IMR-90 (cell line): ENCODE data around the gene HLX. TPM values are rescaled to one million over a fixed set of nuclear protein-coding genes. Genes with fewer than 3 reads are reported as not detected.

Source experiments
- ATAC-seq: fragments of 200-7000 bp; cut with Tn5 transposase; 2 replicates; pipeline ENCODE4 v1.9.1; 2020; ENCODE audit warnings: low read depth, mild to moderate bottlenecking, moderate library complexity
- BruUV-seq: library from RNA; stranded (reverse); fragments of 400-500 nt; replicated peaks from 2 replicates; lab custom pipeline; 2021; lab: Mats Ljungman, UMichigan
- CTCF ChIA-PET: fragments of 300-600 bp; formaldehyde crosslinking; extraction: SDS; loops from one replicate; lab custom pipeline; 2021; ENCODE audit warnings: antibody characterized with exemption; lab: Yijun Ruan, JAX
- POLR2A ChIA-PET: fragments of 300-600 bp; sonication (Branson Sonifier 250); formaldehyde crosslinking; loops from one replicate; lab custom pipeline; 2022; ENCODE audit warnings: antibody characterized with exemption; ENCODE audit not compliant: unreplicated experiment; lab: Charles Lee
- DNase-seq: peaks from one replicate; pipeline ENCODE4 v3.0.0; 2013
- H2AFZ ChIP-seq: replicated peaks from 2 replicates; pipeline ENCODE3; 2013; ENCODE audit warnings: low read length, mild to moderate bottlenecking; ENCODE audit not compliant: poor library complexity
- H2AK5ac ChIP-seq: 2 replicates; pipeline ENCODE4 v1.6.1; 2013; ENCODE audit warnings: low read depth, low read length, inconsistent platforms
- H2AK9ac ChIP-seq: replicated peaks from 2 replicates; pipeline ENCODE3; 2013; ENCODE audit warnings: mild to moderate bottlenecking, low read depth, low read length, moderate library complexity; ENCODE audit not compliant: poor library complexity
- H2BK120ac ChIP-seq: 2 replicates; pipeline ENCODE4 v1.6.1; 2013; ENCODE audit warnings: low read depth, low read length, inconsistent platforms
- H2BK15ac ChIP-seq: 3 replicates; pipeline ENCODE4 v1.6.1; 2013; ENCODE audit warnings: low read depth, low read length, inconsistent platforms
- H2BK20ac ChIP-seq: 2 replicates; pipeline ENCODE4 v1.6.1; 2013; ENCODE audit warnings: low read depth, mild to moderate bottlenecking, inconsistent platforms, low read length, moderate library complexity
- H2BK5ac ChIP-seq: 2 replicates; pipeline ENCODE4 v1.6.1; 2013; ENCODE audit warnings: mild to moderate bottlenecking, low read depth, low read length, inconsistent platforms; ENCODE audit not compliant: poor library complexity, severe bottlenecking
- H3K14ac ChIP-seq: replicated peaks from 2 replicates; pipeline ENCODE4 v1.6.1; 2013; ENCODE audit warnings: low read depth, low read length, inconsistent platforms
- H3K18ac ChIP-seq: 2 replicates; pipeline ENCODE4 v1.6.1; 2013; ENCODE audit warnings: low read depth, low read length, control low read depth
- H3K23ac ChIP-seq: 2 replicates; pipeline ENCODE4 v1.6.1; 2013; ENCODE audit warnings: low read depth, low read length, inconsistent platforms
- H3K27ac ChIP-seq: 2 replicates; pipeline ENCODE4 v1.5.1; 2013; ENCODE audit warnings: mild to moderate bottlenecking, control low read depth, low read length; ENCODE audit not compliant: insufficient read depth
- H3K27me3 ChIP-seq: 2 replicates; pipeline ENCODE4 v1.6.1; 2013; ENCODE audit warnings: low read length; ENCODE audit not compliant: control insufficient read depth, insufficient read depth
- H3K36me3 ChIP-seq: 2 replicates; pipeline ENCODE4 v1.6.1; 2013; ENCODE audit warnings: low read length, mixed read lengths; ENCODE audit not compliant: control insufficient read depth, insufficient read depth
- H3K4ac ChIP-seq: 2 replicates; pipeline ENCODE4 v1.6.1; 2013; ENCODE audit warnings: low read depth, low read length, inconsistent platforms
- H3K4me1 ChIP-seq: 2 replicates; pipeline ENCODE4 v1.6.1; 2013; ENCODE audit warnings: low read length, mixed read lengths; ENCODE audit not compliant: control insufficient read depth, insufficient read depth
- H3K4me2 ChIP-seq: 2 replicates; pipeline ENCODE4 v1.6.1; 2013; ENCODE audit warnings: low read depth, mild to moderate bottlenecking, control low read depth, low read length, moderate library complexity
- H3K4me3 ChIP-seq: 2 replicates; pipeline ENCODE4 v1.5.1; 2013; ENCODE audit warnings: low read depth, mild to moderate bottlenecking, control low read depth, low read length, moderate library complexity; ENCODE audit not compliant: insufficient read depth
- H3K56ac ChIP-seq: 2 replicates; pipeline ENCODE4 v1.6.1; 2013; ENCODE audit warnings: low read length, inconsistent platforms; ENCODE audit not compliant: insufficient read depth; ENCODE audit errors: extremely low read depth
- H3K79me1 ChIP-seq, 2 experiments: 2 replicates each; pipeline ENCODE4 v1.6.1; 2013; ENCODE audit warnings: low read length in 2 of 2, inconsistent platforms in 1 of 2, low read depth in 1 of 2
- H3K9ac ChIP-seq: 2 replicates; pipeline ENCODE4 v1.6.1; 2013; ENCODE audit warnings: low read depth, low read length, control low read depth
- H3K9me1 ChIP-seq: 2 replicates; pipeline ENCODE4 v1.6.1; 2013; ENCODE audit warnings: low read length, inconsistent platforms; ENCODE audit not compliant: insufficient read depth
- H3K9me3 ChIP-seq: 2 replicates; pipeline ENCODE4 v1.6.1; 2013; ENCODE audit warnings: low read length; ENCODE audit not compliant: control insufficient read depth, insufficient read depth
- H4K20me1 ChIP-seq: 2 replicates; pipeline ENCODE4 v1.6.1; 2013; ENCODE audit warnings: low read length, inconsistent platforms; ENCODE audit not compliant: insufficient read depth
- H4K5ac ChIP-seq: 2 replicates; pipeline ENCODE4 v1.6.1; 2013; ENCODE audit warnings: mild to moderate bottlenecking, low read depth, low read length, control low read depth
- H4K8ac ChIP-seq, 2 experiments: 2 replicates each; pipeline ENCODE4 v1.6.1; 2013; ENCODE audit warnings: low read depth in 2 of 2, low read length in 2 of 2, control low read depth in 1 of 2, inconsistent platforms in 1 of 2
- H4K91ac ChIP-seq: 2 replicates; pipeline ENCODE4 v1.6.1; 2013; ENCODE audit warnings: low read depth, low read length, inconsistent platforms; ENCODE audit not compliant: insufficient read depth
- CEBPB ChIP-seq: IDR thresholded peaks from 2 replicates; pipeline ENCODE4 v1.6.1; 2012; ENCODE audit warnings: low read depth, low read length, improper control_type of control experiment
- MXI1 ChIP-seq: IDR thresholded peaks from 2 replicates; pipeline ENCODE4 v1.6.1; 2012; ENCODE audit warnings: low read depth, mild to moderate bottlenecking, low read length, moderate library complexity, borderline replicate concordance
- WGBS, 2 experiments: methylation state at CpG; one replicate each; pipeline versions ENCODE4 v1.1.5 to v1.1.7; 2013; ENCODE audit warnings: missing lambda C conversion rate in 2 of 2; ENCODE audit not compliant: insufficient read length in 1 of 2; ENCODE audit errors: extremely low coverage in 2 of 2; 5-methylcytosine and 5-hydroxymethylcytosine counted together
- dilution Hi-C: fragments of 300-500 bp; cut with HindIII; formaldehyde crosslinking; loops from one replicate; pipeline ENCODE4 v1.14.3; 2018; ENCODE audit warnings: low sequenced_read_pairs; ENCODE audit not compliant: unreplicated experiment
- in situ Hi-C: fragments of 300-500 bp; cut with MboI; formaldehyde crosslinking; loops from 3 replicates; pipeline ENCODE4 v1.14.3; 2019; ENCODE audit warnings: low sequenced_read_pairs, inconsistent platforms, mixed read lengths
- intact Hi-C: fragments of 100-400 bp; cut with micrococcal nuclease; formaldehyde crosslinking; loops from 2 replicates; pipeline ENCODE4 v1.10.0; 2022
- polyA plus RNA-seq, 3 experiments: library from polyadenylated mRNA; depleted of rRNA; stranded (reverse); fragments of >200 nt; gene quantifications; 2 replicates each; pipeline ENCODE4 v1.2.3, GENCODE V29; 2012; ENCODE audit warnings: low replicate concordance in 1 of 3
- total RNA-seq: library from RNA; depleted of rRNA; stranded (reverse); fragments of >200 nt; gene quantifications from 2 replicates; pipeline ENCODE4 v1.2.3, GENCODE V29; 2012

HLX gene
- total and polyA plus RNA-seq, 2 of the 4 experiments (the other 2 are of a cell fraction): 4.3 to 6.1 TPM

DNA sequence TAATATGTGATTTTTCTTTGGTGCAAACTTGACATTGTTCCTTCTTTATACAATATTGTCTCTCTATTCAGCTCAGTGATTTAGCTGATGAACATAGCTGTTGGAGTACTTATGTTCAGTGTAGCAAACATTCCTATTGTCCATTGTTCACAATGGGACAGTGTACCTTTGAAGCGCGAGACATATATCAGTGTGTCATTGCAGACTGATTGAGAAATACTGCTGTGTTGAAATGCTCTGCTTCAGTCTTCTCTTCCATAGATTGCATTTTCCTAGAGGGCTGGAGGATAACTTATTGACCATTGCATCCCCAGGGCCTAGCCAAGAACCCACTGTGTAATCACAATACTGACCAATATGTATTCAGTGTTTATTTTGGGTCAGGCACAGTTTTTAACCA, 46.5 kb downstream of the HLX start:
- Histone ChIP-seq H3K18ac (no peak overlapping the region), H2BK20ac (no peak overlapping the region), H4K8ac (no peak overlapping the region), H3K4me1 (no peaks in the 10 kb centered on the region), H3K4ac (no peak overlapping the region), H2AFZ (no peak overlapping the region), H3K36me3 (no peaks in the 10 kb centered on the region), H3K9me3 (no peaks in the 10 kb centered on the region), H2BK5ac (no peak overlapping the region), H2BK120ac (no peak overlapping the region), H2AK9ac (no peak overlapping the region), H2BK15ac (no peak overlapping the region), H3K9ac (no peak overlapping the region), H2AK5ac (no peak overlapping the region), H4K5ac (no peak overlapping the region), H3K9me1 (no peaks in the 10 kb centered on the region), H3K4me3 (no peak overlapping the region), H3K27ac (no peak overlapping the region), H4K91ac (no peak overlapping the region), H3K23ac (no peak overlapping the region), H3K14ac (no peak overlapping the region), H3K27me3 (peaks cover 4% of the 10 kb centered on the region), H3K4me2 (no peak overlapping the region), H4K20me1 (no peaks in the 10 kb centered on the region), H3K56ac (no peak overlapping the region), H3K79me1 (no peaks in the 10 kb centered on the region)
- ChIA-PET POLR2A (no interaction called here), CTCF (no interaction called here)
- BruUV-seq: no TSS peak
- in situ Hi-C loops (no loop called here), dilution Hi-C loops (no loop called here), intact Hi-C loops (no loop called here)
- ATAC-seq: no peak
- no peak for DNase-seq
- WGBS, 2 experiments: no CpG with 5 or more reads among the region's 2 CpGs
- TF ChIP-seq CEBPB (0 out of 2 replicates have a peak, but pooled peaks have one; percentile 4), MXI1 (no peak)
